Esophagus muscularis mucosa (tissue), 4 donors: ENCODE data around the gene NXF1.

ENCODE experiments used
- CTCF ChIP-seq, 3 experiments: fragments of 200-600 bp in 2 of 3; fragments of 450-650 bp in 1 of 3; sonication (generic) in 2 of 3; IDR thresholded peaks; one replicate each; pipeline ENCODE4 v1.5.1; 2017 to 2019; ENCODE audit warnings: antibody characterized with exemption in 3 of 3, mild to moderate bottlenecking in 2 of 3, moderate library complexity in 1 of 3
- EP300 ChIP-seq: sonication (generic); formaldehyde crosslinking; IDR thresholded peaks from one replicate; pipeline ENCODE4 v1.6.1; 2017; ENCODE audit warnings: antibody characterized with exemption
- POLR2A ChIP-seq: fragments of 450-650 bp; IDR thresholded peaks from one replicate; pipeline ENCODE4 v1.6.1; 2017; ENCODE audit warnings: antibody characterized with exemption, moderate library complexity, mild to moderate bottlenecking, low read depth
- POLR2AphosphoS5 ChIP-seq, 2 donors: sonication (generic); formaldehyde crosslinking; IDR thresholded peaks; one replicate each; pipeline ENCODE4 v1.6.1; 2017; ENCODE audit warnings: antibody characterized with exemption in 2 of 2

- TF ChIP-seq CTCF (IDR thresholded peaks at IDR 0.05) (no peak), POLR2A (no peak), EP300 (no peak), POLR2AphosphoS5 (IDR thresholded peaks at IDR 0.05) (no peak)
Measured at GRCh38 chr11:62789576-62789975, 15.7 kb downstream of the NXF1 start.
